T1000 (cell line): ENCODE data around the gene AQP5.
A peak's percentile ranks its signal among the peaks of the same experiment; 100 is the strongest.

Experiments used
- DNase-seq: peaks from one replicate; lab custom pipeline; 2025; ENCODE audit warnings: mixed read lengths; lab: John Stamatoyannopoulos, UW

Gene AQP5

DNA sequence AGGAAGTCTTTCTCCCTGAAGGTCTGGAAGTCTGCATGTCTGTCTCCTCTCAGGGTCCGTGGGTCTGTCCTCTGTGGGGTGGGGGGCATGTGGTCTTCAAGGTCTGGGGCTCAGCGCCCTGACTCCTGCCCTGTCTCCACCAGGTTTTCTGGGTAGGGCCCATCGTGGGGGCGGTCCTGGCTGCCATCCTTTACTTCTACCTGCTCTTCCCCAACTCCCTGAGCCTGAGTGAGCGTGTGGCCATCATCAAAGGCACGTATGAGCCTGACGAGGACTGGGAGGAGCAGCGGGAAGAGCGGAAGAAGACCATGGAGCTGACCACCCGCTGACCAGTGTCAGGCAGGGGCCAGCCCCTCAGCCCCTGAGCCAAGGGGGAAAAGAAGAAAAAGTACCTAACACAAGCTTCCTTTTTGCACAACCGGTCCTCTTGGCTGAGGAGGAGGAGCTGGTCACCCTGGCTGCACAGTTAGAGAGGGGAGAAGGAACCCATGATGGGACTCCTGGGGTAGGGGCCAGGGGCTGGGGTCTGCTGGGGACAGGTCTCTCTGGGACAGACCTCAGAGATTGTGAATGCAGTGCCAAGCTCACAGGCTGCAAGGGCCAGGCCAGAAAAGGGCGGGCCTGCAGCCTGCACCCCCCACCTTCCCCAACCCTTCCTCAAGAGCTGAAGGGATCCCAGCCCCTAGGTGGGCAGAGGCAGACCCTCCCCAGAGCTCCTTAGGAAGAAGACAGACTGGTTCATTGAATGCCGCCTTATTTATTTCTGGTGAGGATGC lies 3.4 kb downstream of the AQP5 start:
- no peak for DNase-seq

DNA sequence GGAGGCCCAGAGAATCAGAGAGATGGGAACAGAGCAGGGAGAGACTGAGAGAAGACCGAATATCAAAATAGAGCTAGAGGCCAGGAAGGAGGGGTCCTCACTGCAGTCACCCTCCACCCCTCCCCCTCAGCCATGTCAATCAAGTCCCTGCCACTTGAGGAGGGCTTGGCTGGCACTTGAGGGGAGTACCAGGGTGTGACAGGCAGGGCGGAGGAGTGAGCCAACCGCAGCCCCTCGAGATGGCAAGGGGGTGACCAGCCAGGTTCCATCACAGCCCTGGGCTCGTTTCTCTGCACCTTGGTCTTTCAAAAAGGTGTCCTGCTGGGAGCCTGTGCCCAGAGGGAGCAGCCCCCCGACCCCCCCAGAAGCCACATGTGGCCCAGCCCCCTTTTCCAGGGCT lies 4.2 kb downstream of the AQP5 start:
- DNase-seq: no peak

DNA sequence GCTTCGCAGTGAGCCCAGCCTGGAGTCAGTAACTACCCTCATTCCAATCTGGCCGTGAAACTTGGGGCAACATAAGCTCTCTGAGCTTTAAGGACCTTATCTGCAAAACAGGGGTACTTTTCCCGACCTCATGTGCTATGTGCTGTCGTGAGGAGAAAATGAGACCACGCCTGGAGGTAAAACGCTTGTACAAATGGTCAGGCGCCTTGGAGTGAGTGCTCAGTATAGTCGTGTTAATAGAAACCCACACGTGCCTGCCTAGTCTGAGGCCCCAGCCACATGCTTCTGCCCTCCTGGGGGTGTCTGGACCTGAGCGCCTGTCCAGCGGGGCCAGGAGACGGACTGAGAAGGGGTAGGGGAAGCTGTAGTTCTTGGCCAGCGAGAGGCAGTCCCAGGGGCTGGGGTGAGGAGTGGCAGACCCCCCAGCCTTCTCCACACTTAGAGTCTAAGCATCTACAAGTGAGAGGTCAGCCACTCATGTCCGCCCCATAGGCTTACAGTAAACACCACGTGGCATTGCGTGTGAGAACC lies 4.9 kb downstream of the AQP5 start:
- no peak for DNase-seq

DNA sequence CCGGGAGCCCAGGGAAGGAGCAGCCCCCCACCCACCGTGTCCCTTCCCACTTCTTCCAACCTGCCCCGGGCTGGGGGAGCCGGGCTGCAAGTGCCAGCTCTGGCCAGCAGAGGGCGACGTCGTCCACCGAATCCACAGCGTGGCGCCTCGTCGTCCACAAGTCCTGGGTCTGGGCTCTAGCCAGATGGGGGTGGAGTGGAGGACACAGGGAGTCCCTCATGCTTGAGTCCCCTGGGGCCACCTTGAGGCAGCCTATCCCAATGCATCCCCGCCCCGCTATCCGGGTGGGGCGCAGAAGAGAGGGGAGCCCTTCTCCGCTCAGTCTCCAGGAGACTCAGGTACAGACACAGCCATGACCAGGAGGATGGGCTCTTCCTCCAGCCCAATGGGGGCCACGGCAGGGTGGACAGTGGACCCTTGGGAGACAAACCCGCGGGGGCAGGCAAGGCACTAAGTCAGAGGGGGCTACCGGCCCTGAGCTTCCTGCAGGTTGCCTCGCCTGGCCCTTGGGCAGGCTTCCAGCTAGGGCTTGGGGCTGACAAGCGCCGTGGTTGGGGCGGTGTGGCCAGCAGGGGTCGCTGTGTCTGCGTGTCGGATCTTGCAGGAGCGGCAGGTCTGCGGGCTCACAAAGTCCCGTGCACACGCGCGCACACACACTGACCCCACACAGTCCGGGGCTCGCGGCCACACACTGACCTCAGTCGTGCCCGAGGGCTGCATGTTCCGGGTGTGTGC lies 5.5 kb downstream of the AQP5 start:
- DNase-seq: peak; percentile 79

DNA sequence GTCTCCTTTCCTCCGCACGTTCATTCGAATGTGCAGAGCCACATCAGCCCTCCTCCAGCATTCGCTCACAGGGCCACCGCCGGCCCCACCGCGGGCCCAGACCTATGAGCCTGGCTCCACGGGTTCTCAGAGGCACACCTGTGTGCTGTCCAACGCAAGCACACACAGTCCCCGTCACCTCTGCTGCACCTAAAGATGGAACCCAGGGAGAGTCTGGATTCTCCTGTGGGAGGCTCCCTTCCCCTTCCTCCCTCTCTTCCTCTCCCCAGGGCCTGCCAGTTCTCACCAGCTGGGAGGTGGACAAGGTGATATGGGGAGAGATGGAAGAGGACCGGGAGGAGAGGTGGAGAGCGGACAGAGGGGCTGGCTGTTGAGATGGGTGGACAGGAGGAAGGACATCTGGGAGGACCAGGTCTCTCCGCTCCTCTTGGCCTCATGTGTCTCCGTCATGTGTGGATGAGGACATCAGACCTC lies 6.1 kb downstream of the AQP5 start:
- DNase-seq: no peak

DNA sequence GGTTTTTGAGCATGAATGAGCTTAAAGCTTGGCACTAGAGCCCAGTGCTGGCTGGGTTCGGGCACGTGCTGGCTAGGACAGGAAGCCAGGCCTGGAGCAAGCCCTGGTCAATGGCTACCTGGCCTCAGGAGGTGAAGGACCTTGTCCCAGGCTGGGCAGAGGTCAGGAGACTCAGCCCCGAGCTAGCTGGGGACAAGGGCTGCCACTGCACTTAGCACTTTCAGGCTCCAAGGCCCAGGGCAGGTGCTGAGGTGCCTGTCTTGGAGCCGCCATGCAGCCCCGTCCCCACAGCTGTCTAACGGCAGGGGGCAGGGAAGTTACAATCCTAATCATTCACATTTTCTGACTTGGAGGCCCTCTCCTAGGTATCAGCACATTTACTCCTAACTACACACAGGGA lies 6.8 kb downstream of the AQP5 start:
- DNase-seq: no peak

DNA sequence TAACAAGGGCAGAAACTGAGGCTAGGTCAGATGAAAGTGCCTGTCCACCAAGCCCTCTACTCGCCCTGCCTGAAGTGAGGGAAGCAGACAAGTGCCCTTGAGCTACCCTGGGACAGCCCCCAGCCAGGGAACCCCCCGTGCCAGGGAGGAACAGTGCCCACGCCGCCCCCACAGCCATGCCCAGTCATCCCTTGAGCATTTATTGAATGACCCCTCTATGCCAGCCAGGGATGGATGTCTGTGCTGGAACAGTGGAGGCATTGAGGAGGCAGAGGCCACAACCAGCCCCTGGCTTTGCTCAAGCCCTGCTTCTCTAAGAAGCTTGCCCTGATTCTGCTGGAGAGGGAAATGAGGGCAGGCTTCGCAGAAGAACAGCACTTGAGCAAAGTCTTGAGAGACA lies 7.4 kb downstream of the AQP5 start:
- no peak for DNase-seq

DNA sequence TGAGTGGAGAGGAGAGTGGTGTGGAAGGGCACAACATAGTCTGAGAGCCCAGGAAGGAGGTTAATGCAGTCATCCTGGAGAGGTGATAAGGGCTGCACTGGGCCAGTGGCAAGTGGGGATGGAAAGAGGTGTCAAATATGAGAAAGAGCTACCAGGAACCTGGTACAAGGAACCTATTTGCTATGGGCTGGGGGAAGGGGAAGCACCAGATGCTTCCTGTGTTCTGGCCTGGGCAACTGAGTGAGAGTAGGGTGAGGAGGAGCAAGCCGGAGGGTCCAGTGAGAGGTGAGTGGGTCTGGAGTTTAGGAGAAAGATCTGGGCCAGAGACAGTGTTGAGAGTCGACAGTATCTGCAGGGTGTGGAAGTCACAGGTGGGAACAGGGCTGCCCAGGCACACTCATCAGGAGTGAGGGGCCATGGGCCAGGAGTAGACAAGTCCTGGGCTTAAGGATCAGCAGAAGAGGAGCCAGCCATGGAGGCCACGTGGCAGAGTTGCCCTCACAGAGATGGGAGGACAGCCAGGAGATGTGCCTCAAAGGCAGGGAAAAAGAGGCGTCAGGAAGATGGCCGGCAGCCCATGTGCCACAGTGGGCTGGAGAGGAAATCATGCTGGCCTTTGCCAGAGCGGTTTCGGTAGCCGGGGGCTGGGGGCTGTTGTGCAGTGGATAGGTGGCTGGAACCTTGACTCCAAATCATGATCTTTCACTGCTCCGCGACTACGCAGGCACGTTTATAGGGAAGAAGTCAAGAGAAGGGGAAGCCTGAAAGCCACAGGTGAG lies 8.2 kb downstream of the AQP5 start:
- DNase-seq: no peak

DNA sequence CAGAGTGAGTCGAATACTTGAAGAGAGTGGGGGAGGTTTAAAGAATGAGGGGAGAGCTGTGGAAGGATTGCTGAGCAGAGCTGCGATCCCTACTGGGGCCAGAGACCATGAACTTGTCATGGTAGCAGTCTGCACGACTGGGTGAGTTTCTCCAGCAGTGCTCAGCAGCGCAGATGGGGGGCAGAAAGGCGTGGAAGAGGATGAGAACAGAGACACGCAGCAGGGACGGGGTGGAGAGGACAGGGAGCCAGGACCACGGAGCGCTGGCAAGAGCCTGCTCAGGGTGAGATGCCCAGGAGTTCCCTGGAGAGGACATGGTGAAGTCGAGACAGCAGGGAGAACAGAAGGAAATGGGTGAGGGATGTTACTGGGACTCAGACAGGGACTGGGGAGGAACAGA lies 9.0 kb downstream of the AQP5 start:
- DNase-seq: no peak

DNA sequence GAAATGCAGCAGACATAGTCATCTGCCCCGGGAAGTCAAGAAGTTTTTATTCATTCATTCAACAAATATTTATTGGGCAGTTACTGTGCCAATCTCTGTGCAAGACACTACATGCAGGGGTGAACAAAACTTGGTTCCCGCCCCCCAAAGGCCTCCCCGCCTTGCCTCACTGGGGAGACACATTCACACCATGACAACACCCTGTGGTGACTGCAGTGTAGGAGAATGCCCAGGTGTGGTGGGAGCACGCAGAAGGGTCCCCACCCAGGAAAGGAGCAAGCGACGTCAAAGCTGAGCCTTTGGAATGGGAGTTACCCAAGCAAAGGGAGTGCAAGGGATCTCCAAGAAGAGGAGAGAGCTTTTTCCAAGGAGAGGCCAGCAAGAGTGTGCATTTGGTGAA lies 9.5 kb downstream of the AQP5 start:
- DNase-seq: no peak

DNA sequence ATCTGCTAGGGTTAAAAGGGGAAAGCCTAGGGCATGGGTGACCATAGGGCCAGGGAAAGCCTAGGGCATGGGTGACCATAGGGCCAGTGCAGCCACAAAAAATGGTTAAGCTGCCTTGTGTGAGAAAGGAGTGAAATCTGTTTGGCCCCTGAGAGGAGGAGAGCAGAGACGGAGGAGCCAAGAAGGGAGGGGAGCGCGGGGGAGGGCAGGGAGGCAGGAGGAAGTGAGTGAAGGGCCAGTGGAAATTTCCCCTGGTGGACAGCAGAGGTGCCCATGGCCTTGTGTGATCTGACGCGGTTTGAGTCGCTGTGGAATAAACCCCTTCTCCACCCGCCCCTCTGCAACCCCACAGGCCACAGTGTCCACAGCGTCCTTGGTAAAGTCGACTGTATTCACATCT lies 10.5 kb downstream of the AQP5 start:
- DNase-seq: no peak

DNA sequence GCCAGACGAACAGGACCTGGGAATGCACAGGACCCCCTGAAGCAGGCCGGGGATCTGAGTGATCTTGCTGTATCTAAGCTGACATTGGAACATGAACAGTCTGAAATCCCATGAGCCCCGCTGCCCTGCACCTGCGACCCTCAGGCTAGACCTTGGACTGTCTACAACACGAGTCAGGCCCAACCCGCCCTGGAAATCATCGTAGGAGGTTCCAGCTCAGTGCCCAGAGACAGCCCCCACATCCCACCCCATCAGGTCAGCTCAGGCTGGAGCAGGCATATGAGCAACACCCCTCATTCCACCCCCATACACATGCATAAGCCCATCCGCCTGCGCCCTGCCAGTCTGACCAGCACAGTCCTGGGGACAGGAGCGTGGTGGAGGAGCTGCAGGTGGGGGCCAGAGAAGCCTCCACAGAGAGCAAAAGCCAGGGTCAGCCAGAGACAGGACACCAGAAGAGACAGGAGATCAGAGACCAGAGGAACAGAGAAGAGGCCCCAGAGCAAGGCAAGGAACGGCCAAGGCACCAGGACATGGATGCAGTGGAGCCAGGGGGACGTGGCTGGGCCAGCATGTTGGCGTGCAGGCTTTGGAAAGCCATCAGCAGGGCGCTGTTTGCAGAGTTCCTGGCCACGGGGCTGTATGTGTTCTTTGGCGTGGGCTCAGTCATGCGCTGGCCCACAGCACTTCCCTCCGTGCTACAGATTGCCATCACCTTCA lies 11.1 kb downstream of the AQP5 start, which contains the start of gene AQP6:
TSS of gene AQP6 (plus strand) at position 307 of the 720 bp plus-strand sequence. CDS start at position 534, 227 bp downstream.
- DNase-seq: no peak

DNA sequence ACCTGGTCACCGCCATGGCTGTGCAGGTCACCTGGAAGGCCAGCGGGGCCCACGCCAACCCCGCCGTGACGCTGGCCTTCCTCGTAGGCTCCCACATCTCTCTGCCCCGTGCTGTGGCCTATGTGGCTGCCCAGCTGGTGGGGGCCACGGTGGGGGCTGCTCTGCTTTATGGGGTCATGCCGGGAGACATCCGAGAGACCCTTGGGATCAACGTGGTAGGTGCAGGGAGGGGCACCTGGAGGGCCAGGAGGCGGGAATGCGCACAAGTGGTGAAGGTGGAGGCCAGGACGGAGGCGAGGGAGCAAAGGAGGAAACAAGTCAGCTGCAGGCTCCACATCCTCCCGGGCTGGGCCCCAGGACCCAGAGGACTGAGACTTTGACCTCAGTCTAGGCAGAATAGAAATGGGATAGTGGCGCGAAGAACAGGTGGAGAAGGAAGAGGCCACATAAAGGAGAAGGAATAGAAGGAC lies 11.7 kb downstream of the AQP5 start:
- DNase-seq: no peak

DNA sequence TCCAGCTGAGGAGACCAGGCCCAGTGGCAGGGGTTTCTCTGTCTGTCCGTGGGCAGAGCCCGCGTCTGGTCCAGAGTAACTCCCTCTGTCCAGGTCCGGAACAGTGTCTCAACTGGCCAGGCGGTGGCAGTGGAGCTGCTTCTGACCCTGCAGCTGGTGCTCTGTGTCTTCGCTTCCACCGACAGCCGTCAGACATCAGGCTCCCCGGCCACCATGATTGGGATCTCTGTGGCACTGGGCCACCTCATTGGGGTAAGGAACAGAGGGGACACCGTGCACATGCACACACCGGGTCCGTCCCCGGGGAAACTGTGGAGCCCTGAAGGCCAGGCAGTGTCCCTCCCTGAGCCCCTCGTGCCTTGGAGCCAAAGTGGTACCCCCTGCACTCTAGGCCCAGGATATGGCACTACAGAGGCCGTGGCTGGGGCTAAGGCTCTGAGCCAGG lies 12.6 kb downstream of the AQP5 start:
- DNase-seq: no peak

DNA sequence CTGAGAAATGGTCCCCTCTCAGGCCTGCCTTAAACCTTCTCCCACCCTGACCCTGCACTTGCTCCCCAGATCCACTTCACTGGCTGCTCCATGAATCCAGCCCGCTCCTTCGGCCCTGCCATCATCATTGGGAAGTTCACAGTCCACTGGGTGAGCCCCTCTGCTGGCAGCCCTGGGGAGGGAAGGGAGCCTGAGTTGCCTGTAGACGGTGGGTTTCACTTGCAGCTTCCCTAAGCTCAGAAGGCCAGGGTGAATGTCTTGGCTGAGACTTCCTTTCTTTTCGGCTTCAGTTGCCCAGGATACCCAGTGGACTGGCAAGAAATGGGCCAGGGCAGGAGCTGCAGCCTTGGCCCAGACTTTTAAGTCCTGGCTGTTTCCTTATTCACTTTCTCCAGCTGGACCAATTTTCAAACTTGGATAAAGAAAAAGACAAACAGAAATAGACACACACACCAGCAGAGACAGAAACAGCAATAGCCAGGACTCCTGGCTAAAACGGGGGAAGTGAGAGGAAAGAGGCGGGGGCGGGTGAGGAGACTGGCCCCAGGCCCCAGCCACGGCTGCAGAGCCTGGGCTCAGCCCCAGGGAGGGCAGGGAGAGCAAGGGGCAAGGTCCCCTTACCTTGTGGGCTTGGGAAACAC lies 13.1 kb downstream of the AQP5 start:
- no peak for DNase-seq

DNA sequence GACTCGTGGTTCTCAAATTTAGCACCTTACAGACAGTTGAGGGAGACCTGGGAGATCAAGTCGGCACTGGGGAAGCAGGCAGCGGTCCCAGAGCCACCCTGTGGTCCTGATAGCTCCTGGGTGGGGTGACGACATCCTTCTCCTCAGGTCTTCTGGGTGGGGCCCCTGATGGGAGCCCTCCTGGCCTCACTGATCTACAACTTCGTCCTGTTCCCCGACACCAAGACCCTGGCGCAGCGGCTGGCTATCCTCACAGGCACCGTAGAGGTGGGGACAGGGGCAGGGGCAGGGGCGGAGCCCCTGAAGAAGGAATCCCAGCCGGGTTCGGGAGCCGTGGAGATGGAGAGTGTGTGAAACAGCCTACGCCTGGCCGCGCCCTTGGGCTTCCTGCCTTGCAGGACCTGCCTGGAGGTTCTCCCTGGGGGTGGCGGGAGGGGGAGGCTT lies 13.7 kb downstream of the AQP5 start:
- no peak for DNase-seq

DNA sequence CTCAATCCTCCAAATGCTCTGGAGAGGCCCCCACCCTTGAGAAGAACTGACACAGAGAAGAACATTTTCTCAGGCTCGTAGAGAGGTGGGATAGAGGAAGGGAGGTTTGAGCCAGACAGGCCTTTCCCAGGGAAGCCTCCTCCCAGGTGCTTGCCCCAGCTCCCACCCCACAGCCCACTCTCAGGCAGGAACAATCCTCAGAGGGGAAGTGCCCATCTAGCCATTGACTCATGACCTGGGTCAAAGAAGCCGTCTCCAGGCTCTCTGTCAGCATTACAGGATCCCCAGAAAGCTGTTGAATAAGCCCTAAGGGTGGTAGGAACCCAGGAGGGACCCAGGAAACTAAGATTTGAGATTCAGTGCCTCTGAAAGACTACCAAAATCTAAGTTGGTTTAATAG lies 14.9 kb downstream of the AQP5 start:
- no peak for DNase-seq

DNA sequence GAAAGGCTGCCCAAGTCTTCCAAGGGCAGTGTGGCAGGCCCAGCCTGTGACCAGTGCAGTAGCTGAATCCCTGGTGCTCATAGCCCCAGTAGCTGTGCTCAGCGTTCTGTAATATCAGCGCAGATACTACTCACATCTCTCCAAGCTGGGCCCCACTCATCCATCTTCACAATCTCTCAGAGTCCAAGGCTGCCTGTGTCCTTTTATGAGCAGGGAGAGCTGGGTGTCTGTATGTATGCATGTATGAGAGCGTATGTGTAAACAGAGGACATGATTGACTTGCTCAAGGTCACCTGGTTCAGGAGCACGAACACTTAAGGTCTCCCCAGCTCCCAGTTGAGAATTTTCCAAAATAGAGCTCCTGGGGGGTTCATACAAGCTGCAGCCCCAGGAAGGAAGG lies 16.5 kb downstream of the AQP5 start:
- DNase-seq: no peak

DNA sequence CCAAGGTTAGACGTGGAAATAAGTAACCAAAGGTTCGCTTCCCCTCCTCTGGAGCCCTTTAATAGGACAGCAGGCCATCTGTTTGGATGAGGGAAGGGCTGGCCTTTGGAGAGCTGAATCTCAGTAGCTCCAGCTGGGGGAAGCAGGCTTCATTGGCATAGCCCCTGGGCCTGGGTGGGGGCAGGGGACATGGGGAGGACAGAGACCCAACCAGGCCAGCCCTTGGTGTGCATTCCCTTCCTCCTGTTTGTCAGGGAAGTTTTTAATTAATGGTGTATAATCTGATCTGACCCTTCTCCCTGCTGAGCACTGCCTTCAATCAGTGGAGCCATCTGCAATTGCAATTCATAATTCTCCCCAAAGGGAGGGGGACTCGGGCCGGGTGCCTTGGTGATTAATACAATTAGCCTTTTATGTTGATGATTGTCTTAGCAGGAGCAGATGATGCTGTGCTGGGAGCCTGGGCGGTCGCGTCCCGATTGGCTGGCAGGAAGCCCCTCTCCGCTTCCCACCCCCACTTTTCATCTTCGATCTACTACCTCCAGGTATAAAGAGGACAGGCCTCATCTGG lies 17.4 kb downstream of the AQP5 start:
- no peak for DNase-seq

DNA sequence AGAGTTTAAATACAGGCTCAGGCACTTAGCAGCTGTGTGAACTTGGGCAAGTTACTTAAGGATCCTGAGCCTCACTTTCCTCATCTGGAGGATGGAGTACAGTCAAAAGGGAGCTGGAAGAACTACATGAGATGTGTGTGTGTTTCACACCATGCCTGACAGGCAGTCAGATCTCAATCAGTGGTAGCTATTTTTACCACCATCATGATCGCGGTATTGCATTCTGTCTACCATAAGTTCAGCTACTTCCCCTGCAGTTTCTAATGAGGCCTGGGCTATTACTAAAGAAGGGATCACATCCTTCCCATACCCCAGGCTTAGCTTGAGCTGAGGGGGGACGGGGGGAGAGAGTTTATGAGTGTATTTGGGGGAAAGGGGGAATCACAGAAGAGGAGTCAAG lies 18.1 kb downstream of the AQP5 start:
- no peak for DNase-seq
